ENCODE results near the gene IFI27L2. TPM values are rescaled to one million over a fixed set of nuclear protein-coding genes. Genes with fewer than 3 reads are reported as not detected.
A peak's percentile ranks its signal among the peaks of the same experiment; 100 is the strongest.

The IFI27L2 gene
- total RNA-seq, 4 donors from 2014 or later, result 32.8 to 108 (median 74.6) TPM; not detected in 1

DNA sequence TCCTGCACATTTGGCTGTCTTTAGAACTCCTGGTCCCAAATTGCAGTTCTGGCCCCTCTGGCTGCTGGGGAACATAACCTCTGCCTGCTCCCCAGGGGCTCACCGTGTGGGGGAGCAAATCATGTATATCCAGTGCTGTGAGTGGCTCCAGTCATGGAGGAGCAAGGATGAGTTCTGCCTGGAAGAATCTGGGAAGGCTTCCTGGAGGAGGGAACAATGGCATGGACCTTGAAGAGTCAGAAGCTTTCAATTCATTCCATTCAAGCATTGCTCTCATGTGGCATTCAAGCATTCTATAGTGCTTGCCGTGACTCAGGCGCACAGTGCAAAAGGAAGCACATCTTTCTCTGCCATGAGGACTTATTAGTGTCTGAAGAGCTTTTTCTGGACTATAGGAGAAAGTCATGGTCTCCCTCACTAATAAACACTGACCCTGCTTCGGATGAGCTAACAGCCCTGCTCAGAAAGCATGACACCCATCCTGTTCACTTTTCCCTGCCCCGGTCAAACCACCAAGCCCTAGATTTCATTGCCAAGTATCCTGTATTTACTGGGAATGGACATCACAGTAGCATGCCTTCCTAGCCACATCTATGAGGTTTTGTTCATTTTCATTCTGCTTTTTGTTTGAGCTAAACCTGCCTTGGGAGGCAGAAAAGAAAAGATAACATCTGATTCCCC lies 15.4 kb downstream of the IFI27L2 start:
- Histone ChIP-seq H3K36me3 (no peaks in the 10 kb centered on the region), H3K27ac (peak overlapping the region; percentile 83 to 92 (median 85)), H3K4me3 (no peak overlapping the region), H3K27me3 (no peaks in the 10 kb centered on the region), H3K4me1 (peaks cover 3 to 59% (median 35%) of the 10 kb centered on the region in 4 donors), H3K9me3 (no peaks in the 10 kb centered on the region)
- TF ChIP-seq EP300 (IDR thresholded peaks at IDR 0.05; ENCODE audit: low read depth) (no peak), POLR2AphosphoS5 (IDR thresholded peaks at IDR 0.05) (no peak), POLR2A (IDR thresholded peaks at IDR 0.05) (no peak)
- TF ChIP-seq, protein P1, sequence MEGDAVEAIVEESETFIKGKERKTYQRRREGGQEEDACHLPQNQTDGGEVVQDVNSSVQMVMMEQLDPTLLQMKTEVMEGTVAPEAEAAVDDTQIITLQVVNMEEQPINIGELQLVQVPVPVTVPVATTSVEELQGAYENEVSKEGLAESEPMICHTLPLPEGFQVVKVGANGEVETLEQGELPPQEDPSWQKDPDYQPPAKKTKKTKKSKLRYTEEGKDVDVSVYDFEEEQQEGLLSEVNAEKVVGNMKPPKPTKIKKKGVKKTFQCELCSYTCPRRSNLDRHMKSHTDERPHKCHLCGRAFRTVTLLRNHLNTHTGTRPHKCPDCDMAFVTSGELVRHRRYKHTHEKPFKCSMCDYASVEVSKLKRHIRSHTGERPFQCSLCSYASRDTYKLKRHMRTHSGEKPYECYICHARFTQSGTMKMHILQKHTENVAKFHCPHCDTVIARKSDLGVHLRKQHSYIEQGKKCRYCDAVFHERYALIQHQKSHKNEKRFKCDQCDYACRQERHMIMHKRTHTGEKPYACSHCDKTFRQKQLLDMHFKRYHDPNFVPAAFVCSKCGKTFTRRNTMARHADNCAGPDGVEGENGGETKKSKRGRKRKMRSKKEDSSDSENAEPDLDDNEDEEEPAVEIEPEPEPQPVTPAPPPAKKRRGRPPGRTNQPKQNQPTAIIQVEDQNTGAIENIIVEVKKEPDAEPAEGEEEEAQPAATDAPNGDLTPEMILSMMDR (IDR thresholded peaks at IDR 0.05), result no peak
- DNase-seq, result no peak
- intact Hi-C loops (cut with DNase I; ENCODE audit: low total_unique reads) (no loop called here), in situ Hi-C loops (cut with MboI; ENCODE audit: low pct_ligation_motif_present in 1 of 4, low pct_unique_long_range_greater_than_20kb in 1 of 4, low sequenced_read_pairs in 3 of 4) (no loop called here)
- WGBS, 2 donors (ENCODE audit: low coverage in 1 of 2), result 76 to 80% methylated on average over 4 to 5 of the region's 5 CpGs

DNA sequence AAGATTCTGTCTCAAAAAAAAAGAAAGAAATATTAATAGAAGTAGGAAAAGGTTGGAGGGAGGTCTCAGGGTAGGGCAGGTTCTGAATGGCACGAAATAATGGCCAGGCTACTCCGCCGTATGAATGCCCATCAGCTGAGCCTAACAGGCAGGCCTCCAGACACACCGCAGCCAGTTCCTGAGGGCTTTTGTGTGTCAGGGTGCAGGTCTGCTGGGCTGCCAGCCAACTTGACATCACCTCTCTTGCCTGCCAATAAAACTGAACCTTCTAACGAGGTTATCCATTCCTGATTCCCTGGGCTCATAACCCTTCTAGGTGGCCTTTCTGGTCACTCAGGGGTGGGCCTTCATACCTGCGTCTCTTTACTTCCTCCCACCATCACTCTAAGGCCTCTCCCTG lies 15.9 kb downstream of the IFI27L2 start:
- intact Hi-C loops (cut with DNase I; ENCODE audit: low total_unique reads), result no loop called here
- DNase-seq, result peak; percentile 73

DNA sequence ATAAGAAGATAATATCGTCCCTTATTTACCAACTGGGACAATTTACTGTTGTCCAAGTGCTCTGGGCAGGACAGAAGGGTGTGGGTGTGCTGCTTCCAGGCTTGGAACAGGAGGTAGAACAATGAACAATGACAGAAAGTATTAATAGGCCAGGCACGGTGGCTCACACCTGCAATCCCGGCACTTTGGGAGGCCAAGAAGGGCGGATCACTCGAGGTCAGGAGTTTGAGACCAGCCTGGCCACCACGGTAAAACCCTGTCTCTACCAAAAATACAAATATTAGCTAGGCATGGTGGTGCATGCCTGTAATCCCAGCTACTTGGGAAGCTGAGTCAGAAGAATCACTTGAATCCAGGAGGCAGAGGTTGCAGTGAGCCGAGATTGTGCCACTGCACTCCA lies 16.3 kb downstream of the IFI27L2 start:
- H3K9me3 ChIP-seq, result no peaks in the 10 kb centered on the region
- intact Hi-C loops (cut with DNase I; ENCODE audit: low total_unique reads), result no loop called here
- H3K27ac ChIP-seq, result peak overlapping the region; percentile 83 to 92 (median 85)
- H3K4me1 ChIP-seq, result peaks cover 3 to 59% (median 35%) of the 10 kb centered on the region in 4 donors
- H3K27me3 ChIP-seq, result no peaks in the 10 kb centered on the region
- no peaks in the 10 kb centered on the region for H3K36me3 ChIP-seq
- TF ChIP-seq, protein P1 (IDR thresholded peaks at IDR 0.05), result no peak
- no peak for TF ChIP-seq POLR2AphosphoS5 (IDR thresholded peaks at IDR 0.05)
- TF ChIP-seq EP300 (IDR thresholded peaks at IDR 0.05; ENCODE audit: low read depth), result no peak
- TF ChIP-seq POLR2A (IDR thresholded peaks at IDR 0.05), result no peak
- no peak overlapping the region for H3K4me3 ChIP-seq
- in situ Hi-C loops (cut with MboI; ENCODE audit: low pct_ligation_motif_present in 1 of 4, low pct_unique_long_range_greater_than_20kb in 1 of 4, low sequenced_read_pairs in 3 of 4), result no loop called here
- DNase-seq, result no peak
- WGBS, 2 donors (ENCODE audit: low coverage in 1 of 2), result 29 to 65% methylated on average over 1 to 7 of the region's 7 CpGs

More for the DNA sequence above, 15.9 kb downstream of the IFI27L2 start:
- Histone ChIP-seq H3K4me3 (no peak overlapping the region), H3K36me3 (no peaks in the 10 kb centered on the region), H3K4me1 (peaks cover 3 to 59% (median 35%) of the 10 kb centered on the region in 4 donors), H3K27me3 (no peaks in the 10 kb centered on the region), H3K9me3 (no peaks in the 10 kb centered on the region), H3K27ac (peak overlapping the region; percentile 83 to 92 (median 85))
- TF ChIP-seq, protein P1 (IDR thresholded peaks at IDR 0.05), result no peak
- TF ChIP-seq POLR2A (IDR thresholded peaks at IDR 0.05) (no peak), POLR2AphosphoS5 (IDR thresholded peaks at IDR 0.05) (no peak), EP300 (IDR thresholded peaks at IDR 0.05; ENCODE audit: low read depth) (no peak)
- in situ Hi-C loops (cut with MboI; ENCODE audit: low pct_ligation_motif_present in 1 of 4, low pct_unique_long_range_greater_than_20kb in 1 of 4, low sequenced_read_pairs in 3 of 4), result no loop called here
- 51 to 53% methylated on average over 3 to 6 of the region's 6 CpGs for WGBS, 2 donors (ENCODE audit: low coverage in 1 of 2)

DNA sequence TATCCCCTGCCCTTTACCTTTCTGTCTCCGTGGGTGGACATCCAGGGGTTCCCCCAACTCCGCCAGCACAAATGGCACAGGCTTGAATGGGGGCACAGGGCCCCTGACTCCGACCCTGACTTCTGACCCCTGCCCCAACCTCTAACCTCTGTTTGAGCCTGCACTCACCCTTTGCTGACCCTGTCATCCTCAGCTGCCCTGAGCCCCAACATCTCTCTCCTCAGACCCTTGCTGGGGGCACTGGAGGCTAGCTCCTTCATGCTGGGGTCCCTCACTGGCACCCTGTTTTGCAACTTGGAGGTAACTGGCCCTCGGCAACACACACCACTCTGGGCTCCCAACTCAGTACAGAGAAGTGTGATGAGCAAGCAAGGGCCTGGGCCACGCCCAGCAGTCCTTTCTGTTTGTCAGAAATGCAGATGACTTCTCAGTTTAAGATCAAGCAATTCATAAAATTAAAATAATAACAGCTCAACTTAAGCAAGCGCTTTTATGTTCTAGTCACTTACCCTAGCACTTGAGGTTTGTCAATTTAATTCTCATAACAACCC lies 16.8 kb downstream of the IFI27L2 start:
- peak overlapping the region in 1 of 4 donors; percentile 56 for H3K4me3 ChIP-seq

More for the DNA sequence above, 16.8 kb downstream of the IFI27L2 start:
- intact Hi-C loops (cut with DNase I; ENCODE audit: low total_unique reads), result no loop called here
- peak; percentile 36 for DNase-seq
- Histone ChIP-seq H3K4me1 (peaks cover 3 to 59% (median 35%) of the 10 kb centered on the region in 4 donors), H3K36me3 (no peaks in the 10 kb centered on the region), H3K9me3 (no peaks in the 10 kb centered on the region), H3K27me3 (no peaks in the 10 kb centered on the region), H3K27ac (peak overlapping the region; percentile 83 to 92 (median 85))
- in situ Hi-C loops (cut with MboI; ENCODE audit: low pct_ligation_motif_present in 1 of 4, low pct_unique_long_range_greater_than_20kb in 1 of 4, low sequenced_read_pairs in 3 of 4), result no loop called here
- TF ChIP-seq POLR2A (IDR thresholded peaks at IDR 0.05) (no peak), EP300 (IDR thresholded peaks at IDR 0.05; ENCODE audit: low read depth) (no peak), POLR2AphosphoS5 (IDR thresholded peaks at IDR 0.05) (no peak)
- TF ChIP-seq, protein P1 (IDR thresholded peaks at IDR 0.05), result no peak
- 64 to 80% methylated on average over 3 to 6 of the region's 6 CpGs for WGBS, 2 donors (ENCODE audit: low coverage in 1 of 2)

Data from transverse colon (tissue), 4 donors.